Caco-2 (cell line): ENCODE data around the gene ZDHHC3. TPM values are rescaled to one million over a fixed set of nuclear protein-coding genes. Genes with fewer than 3 reads are reported as not detected.

ENCODE experiments used
- BruUV-seq: library from RNA; stranded (reverse); fragments of 400-500 nt; replicated peaks from 2 replicates; lab custom pipeline; 2021; lab: Mats Ljungman, UMichigan
- CTCF ChIA-PET: fragments of 300-600 bp; sonication (Branson Sonifier 250); formaldehyde crosslinking; loops from one replicate; lab custom pipeline; 2022; ENCODE audit warnings: antibody characterized with exemption; lab: Charles Lee
- POLR2A ChIA-PET: fragments of 300-600 bp; sonication (Branson Sonifier 250); formaldehyde crosslinking; loops from one replicate; lab custom pipeline; 2022; ENCODE audit warnings: antibody characterized with exemption; lab: Charles Lee
- DNase-seq, 2 experiments: peaks; one replicate each; pipeline versions ENCODE4 v3.0.0 to v3.0.0-alpha.2; 2020 to 2022
- H3K27me3 ChIP-seq: replicated peaks from 2 replicates; pipeline ENCODE4 v1.6.0; 2011; ENCODE audit warnings: low read length; ENCODE audit not compliant: control insufficient read depth, insufficient read depth
- H3K36me3 ChIP-seq: 2 replicates; pipeline ENCODE4 v1.5.1; 2011; ENCODE audit warnings: low read length; ENCODE audit not compliant: control insufficient read depth, insufficient read depth
- H3K4me1 ChIP-seq: fragments of 250-450 bp; sonication (Bioruptor Pico); 2 replicates; pipeline ENCODE4 v1.5.1; 2020; ENCODE audit warnings: mild to moderate bottlenecking
- H3K4me3 ChIP-seq: 2 replicates; pipeline ENCODE4 v1.5.1; 2011; ENCODE audit warnings: low read depth, mild to moderate bottlenecking, control low read depth, low read length
- H3K9me3 ChIP-seq: fragments of 250-450 bp; sonication (Bioruptor Pico); 2 replicates; pipeline ENCODE4 v1.5.1; 2020; ENCODE audit warnings: mild to moderate bottlenecking, moderate library complexity
- H3K27ac Mint-ChIP-seq: one replicate; pipeline ENCODE4 v1.8.0; 2022; ENCODE audit warnings: mixed read lengths; ENCODE audit not compliant: unreplicated experiment
- H3K27me3 Mint-ChIP-seq: one replicate; pipeline ENCODE4 v1.8.0; 2022; ENCODE audit warnings: mixed read lengths; ENCODE audit not compliant: insufficient read depth, unreplicated experiment
- H3K36me3 Mint-ChIP-seq: one replicate; pipeline ENCODE4 v1.8.0; 2022; ENCODE audit warnings: mild to moderate bottlenecking, mixed read lengths; ENCODE audit not compliant: insufficient read depth, unreplicated experiment
- H3K4me1 Mint-ChIP-seq: one replicate; pipeline ENCODE4 v1.8.0; 2022; ENCODE audit warnings: low read depth, mixed read lengths; ENCODE audit not compliant: unreplicated experiment
- H3K4me3 Mint-ChIP-seq: one replicate; pipeline ENCODE4 v1.8.0; 2022; ENCODE audit warnings: mild to moderate bottlenecking, moderate library complexity, mixed read lengths; ENCODE audit not compliant: unreplicated experiment
- H3K9me3 Mint-ChIP-seq: one replicate; pipeline ENCODE4 v1.8.0; 2022; ENCODE audit warnings: mixed read lengths; ENCODE audit not compliant: unreplicated experiment
- CTCF ChIP-seq, 2 experiments: fragments of 200-600 bp in 1 of 2; IDR thresholded peaks; 1 replicate in 1 of 2; 2 replicates in 1 of 2; pipeline versions ENCODE4 v1.5.1 to v1.8.0; 2011 to 2022; ENCODE audit warnings: antibody characterized with exemption in 1 of 2, control low read depth in 1 of 2, inconsistent platforms in 1 of 2, low read depth in 1 of 2, low read length in 1 of 2, mild to moderate bottlenecking in 1 of 2, moderate library complexity in 1 of 2; ENCODE audit not compliant: insufficient read depth in 1 of 2, severe bottlenecking in 1 of 2, unreplicated experiment in 1 of 2
- intact Hi-C: fragments of 100-400 bp; cut with micrococcal nuclease; formaldehyde crosslinking; loops from one replicate; pipeline ENCODE4 v1.10.0; 2022; ENCODE audit not compliant: unreplicated experiment
- total RNA-seq: library from RNA; stranded (reverse); gene quantifications from 2 replicates; pipeline ENCODE4 v1.2.3, GENCODE V29; 2022

Gene ZDHHC3
- total RNA-seq, 1 experiment from 2014 or later: 71.3 TPM

GRCh38 chr3:44955917-44956316 is 20.1 kb downstream of the ZDHHC3 start:
- Mint-ChIP-seq H3K27me3 (no peaks in the 10 kb centered on the region), H3K9me3 (no peaks in the 10 kb centered on the region), H3K4me3 (no peak overlapping the region), H3K27ac (no peak overlapping the region), H3K36me3 (peaks cover 11% of the 10 kb centered on the region), H3K4me1 (no peaks in the 10 kb centered on the region)
- no TSS peak for BruUV-seq
- ChIA-PET CTCF (no interaction called here), POLR2A (no interaction called here)
- intact Hi-C loops: no loop called here
- Histone ChIP-seq H3K27me3 (no peaks in the 10 kb centered on the region), H3K36me3 (no peaks in the 10 kb centered on the region; the same call in 1 of the 2 replicates), H3K4me3 (no peak overlapping the region), H3K4me1 (no peaks in the 10 kb centered on the region), H3K9me3 (no peaks in the 10 kb centered on the region)
- TF ChIP-seq CTCF (IDR thresholded peaks at IDR 0.05; ENCODE audit: insufficient read depth in 1 of 2, low read depth in 1 of 2, low read length in 1 of 2, severe bottlenecking in 1 of 2, unreplicated experiment in 1 of 2): no peak
- no peak for DNase-seq

GRCh38 chr3:44954962-44955361 is 21.0 kb downstream of the ZDHHC3 start:
- TF ChIP-seq CTCF (IDR thresholded peaks at IDR 0.05; ENCODE audit: insufficient read depth in 1 of 2, low read depth in 1 of 2, low read length in 1 of 2, severe bottlenecking in 1 of 2, unreplicated experiment in 1 of 2): no peak
- H3K9me3 Mint-ChIP-seq: no peaks in the 10 kb centered on the region
- Histone ChIP-seq H3K36me3 (no peaks in the 10 kb centered on the region; the same call in 1 of the 2 replicates), H3K27me3 (no peaks in the 10 kb centered on the region), H3K4me3 (no peak overlapping the region), H3K9me3 (no peaks in the 10 kb centered on the region), H3K4me1 (no peaks in the 10 kb centered on the region)
- H3K36me3 Mint-ChIP-seq: peaks cover 11% of the 10 kb centered on the region
- intact Hi-C loops: no loop called here
- no peaks in the 10 kb centered on the region for H3K4me1 Mint-ChIP-seq
- no peak overlapping the region for H3K27ac Mint-ChIP-seq
- DNase-seq: no peak
- no TSS peak for BruUV-seq
- POLR2A ChIA-PET: no interaction called here
- CTCF ChIA-PET: no interaction called here
- H3K27me3 Mint-ChIP-seq: no peaks in the 10 kb centered on the region
- no peak overlapping the region for H3K4me3 Mint-ChIP-seq

- no TSS peak for BruUV-seq
- Histone ChIP-seq H3K4me1 (no peaks in the 10 kb centered on the region), H3K27me3 (no peaks in the 10 kb centered on the region), H3K36me3 (no peaks in the 10 kb centered on the region; the same call in 1 of the 2 replicates), H3K9me3 (no peaks in the 10 kb centered on the region), H3K4me3 (no peak overlapping the region)
- no peaks in the 10 kb centered on the region for H3K4me1 Mint-ChIP-seq
- intact Hi-C loops: no loop called here
- POLR2A ChIA-PET: no interaction called here
- H3K27me3 Mint-ChIP-seq: no peaks in the 10 kb centered on the region
- no peak for DNase-seq
- TF ChIP-seq CTCF (IDR thresholded peaks at IDR 0.05; ENCODE audit: insufficient read depth in 1 of 2, low read depth in 1 of 2, low read length in 1 of 2, severe bottlenecking in 1 of 2, unreplicated experiment in 1 of 2): no peak
- no peaks in the 10 kb centered on the region for H3K9me3 Mint-ChIP-seq
- no peak overlapping the region for H3K4me3 Mint-ChIP-seq
- H3K27ac Mint-ChIP-seq: no peak overlapping the region
- CTCF ChIA-PET: no interaction called here
- peaks cover 11% of the 10 kb centered on the region for H3K36me3 Mint-ChIP-seq
Measured at GRCh38 chr3:44954304-44954703, 21.7 kb downstream of the ZDHHC3 start.
